HCT116 (cell line): ENCODE results near the gene CCSER1. TPM values are rescaled to one million over a fixed set of nuclear protein-coding genes. Genes with fewer than 3 reads are reported as not detected.

Source experiments
- ATAC-seq: fragments of 200-7000 bp; cut with Tn5 transposase; 2 replicates; pipeline ENCODE4 v1.9.1; 2020; ENCODE audit warnings: mild to moderate bottlenecking, moderate library complexity
- BruUV-seq: library from RNA; stranded (reverse); fragments of 400-500 nt; replicated peaks from 2 replicates; lab custom pipeline; 2021; lab: Mats Ljungman, UMichigan
- CTCF ChIA-PET: fragments of 300-600 bp; sonication (Branson Sonifier 250); formaldehyde crosslinking; loops from one replicate; lab custom pipeline; 2021; ENCODE audit warnings: antibody characterized with exemption; lab: Charles Lee
- POLR2A ChIA-PET: fragments of 300-600, 350-600 bp; sonication (Branson Sonifier 250); formaldehyde crosslinking; loops from one replicate; lab custom pipeline; 2021; ENCODE audit warnings: antibody characterized with exemption; lab: Charles Lee
- RAD21 ChIA-PET, 2 experiments: fragments of 300-600 bp; sonication (Branson Sonifier 250); formaldehyde crosslinking; loops; one replicate each; lab custom pipeline; 2023; ENCODE audit warnings: low total read pairs in 2 of 2; ENCODE audit not compliant: uncharacterized antibody in 2 of 2, unreplicated experiment in 2 of 2, low non-redundant PET in 1 of 2; lab: Charles Lee
- DNase-seq: peaks from one replicate; pipeline ENCODE4 v3.0.0-alpha.2; 2010; ENCODE audit warnings: low read depth, low spot score
- H2AFZ ChIP-seq: fragments of 200-600 bp; shearing (Covaris generic), sonication (generic); 2 replicates; pipeline ENCODE4 v1.6.1; 2017; ENCODE audit warnings: low read depth, mixed run types, mixed read lengths, antibody characterized with exemption, low read length; ENCODE audit not compliant: poor library complexity, severe bottlenecking
- H3K27ac ChIP-seq: 2 replicates; pipeline ENCODE4 v1.5.1; 2012; ENCODE audit warnings: low read depth, low read length
- H3K27me3 ChIP-seq: fragments of 200-600 bp; sonication (generic); 2 replicates; pipeline ENCODE4 v1.6.1; 2016; ENCODE audit warnings: mixed run types, low read length, mixed read lengths; ENCODE audit not compliant: insufficient read depth
- H3K36me3 ChIP-seq, 2 experiments: fragments of 200-500 bp in 1 of 2; fragments of 200-600 bp in 1 of 2; sonication (Bioruptor generic) in 1 of 2; sonication (generic) in 1 of 2; 2 replicates each; pipeline versions ENCODE4 v1.5.1 to v1.6.1; 2014 to 2016; ENCODE audit warnings: low read length in 2 of 2, inconsistent platforms in 1 of 2, mixed read lengths in 1 of 2, mixed run types in 1 of 2; ENCODE audit not compliant: insufficient read depth in 2 of 2, control insufficient read depth in 1 of 2
- H3K4me1 ChIP-seq, 2 experiments: fragments of 200-600 bp in 1 of 2; sonication (generic) in 1 of 2; 2 replicates each; pipeline versions ENCODE4 v1.5.1 to v1.6.1; 2012 to 2017; ENCODE audit warnings: low read length in 2 of 2, inconsistent platforms in 1 of 2, mild to moderate bottlenecking in 1 of 2, mixed read lengths in 1 of 2, mixed run types in 1 of 2, moderate library complexity in 1 of 2; ENCODE audit not compliant: insufficient read depth in 2 of 2, control insufficient read depth in 1 of 2
- H3K4me2 ChIP-seq: fragments of 200-600 bp; sonication (generic); 2 replicates; pipeline ENCODE4 v1.6.1; 2017; ENCODE audit warnings: mixed run types, low read length, mixed read lengths
- H3K4me3 ChIP-seq, 2 experiments: fragments of 200-600 bp in 1 of 2; sonication (generic) in 1 of 2; replicated peaks in 1 of 2; 2 replicates each; pipeline ENCODE4 v1.5.1; 2011 to 2016; ENCODE audit warnings: low read length in 2 of 2, control low read depth in 1 of 2, low read depth in 1 of 2, mild to moderate bottlenecking in 1 of 2, mixed read lengths in 1 of 2, mixed run types in 1 of 2
- H3K79me2 ChIP-seq: fragments of 200-600 bp; sonication (generic); 2 replicates; pipeline ENCODE4 v1.6.1; 2017; ENCODE audit warnings: mild to moderate bottlenecking, mixed run types, low read length, moderate library complexity, mixed read lengths; ENCODE audit not compliant: insufficient read depth
- H3K9ac ChIP-seq: fragments of 200-600 bp; sonication (generic); 2 replicates; pipeline ENCODE4 v1.6.1; 2016; ENCODE audit warnings: low read length, mixed read lengths
- H3K9me2 ChIP-seq: fragments of 200-600 bp; sonication (generic), shearing (Covaris generic); 2 replicates; pipeline ENCODE4 v1.6.1; 2017; ENCODE audit warnings: mixed run types, mild to moderate bottlenecking, moderate library complexity; ENCODE audit not compliant: insufficient read depth
- H3K9me3 ChIP-seq, 2 experiments: fragments of 200-500 bp in 1 of 2; fragments of 200-600 bp in 1 of 2; sonication (Bioruptor generic) in 1 of 2; sonication (generic) in 1 of 2; 2 replicates each; pipeline ENCODE4 v1.6.1; 2014 to 2017; ENCODE audit warnings: low read length in 2 of 2, mixed read lengths in 2 of 2, inconsistent platforms in 1 of 2, low read depth in 1 of 2, mild to moderate bottlenecking in 1 of 2, mixed run types in 1 of 2, moderate library complexity in 1 of 2; ENCODE audit not compliant: control insufficient read depth in 1 of 2, insufficient read depth in 1 of 2
- H4K20me1 ChIP-seq: fragments of 200-600 bp; sonication (generic), shearing (Covaris generic); 2 replicates; pipeline ENCODE4 v1.6.1; 2017; ENCODE audit warnings: mixed run types, mild to moderate bottlenecking, moderate library complexity; ENCODE audit not compliant: insufficient read depth
- ATF3 ChIP-seq: IDR thresholded peaks from 2 replicates; pipeline ENCODE4 v1.6.1; 2012
- CBX3 ChIP-seq: IDR thresholded peaks from 2 replicates; pipeline ENCODE4 v1.6.1; 2012; ENCODE audit warnings: low read depth
- ELF1 ChIP-seq: IDR thresholded peaks from 2 replicates; pipeline ENCODE4 v1.6.1; 2012; ENCODE audit warnings: low read depth, borderline replicate concordance
- EZH2 ChIP-seq: fragments of 200-600 bp; sonication (generic); IDR thresholded peaks from 2 replicates; pipeline ENCODE4 v1.6.1; 2017; ENCODE audit warnings: antibody characterized with exemption, mixed run types
- FOSL1 ChIP-seq: IDR thresholded peaks from 2 replicates; pipeline ENCODE4 v1.6.1; 2012; ENCODE audit warnings: low read depth
- MAX ChIP-seq: IDR thresholded peaks from 2 replicates; pipeline ENCODE4 v1.6.1; 2012
- POLR2A ChIP-seq: IDR thresholded peaks from 2 replicates; pipeline ENCODE4 v1.7.0; 2011; ENCODE audit warnings: borderline replicate concordance; ENCODE audit not compliant: insufficient read depth, insufficient read length; ENCODE audit errors: extremely low read depth
- POLR2AphosphoS5 ChIP-seq: IDR thresholded peaks from 2 replicates; pipeline ENCODE4 v1.6.1; 2011; ENCODE audit warnings: mild to moderate bottlenecking, low read depth, low read length, moderate library complexity
- RAD21 ChIP-seq: IDR thresholded peaks from 2 replicates; pipeline ENCODE4 v1.6.1; 2012; ENCODE audit warnings: low read depth, mild to moderate bottlenecking
- REST ChIP-seq: IDR thresholded peaks from 2 replicates; pipeline ENCODE4 v1.6.1; 2012; ENCODE audit warnings: low read depth
- SIN3A ChIP-seq: IDR thresholded peaks from 2 replicates; pipeline ENCODE4 v1.6.1; 2012; ENCODE audit warnings: low read depth
- SP1 ChIP-seq: IDR thresholded peaks from 2 replicates; pipeline ENCODE4 v1.6.1; 2012; ENCODE audit warnings: low read depth
- TCF7L2 ChIP-seq: IDR thresholded peaks from 2 replicates; pipeline ENCODE4 v1.7.0; 2011; ENCODE audit warnings: borderline replicate concordance, inconsistent platforms; ENCODE audit not compliant: insufficient read depth, insufficient read length; ENCODE audit errors: extremely low read depth
- ZBTB33 ChIP-seq: IDR thresholded peaks from 2 replicates; pipeline ENCODE4 v1.6.1; 2011; ENCODE audit warnings: mild to moderate bottlenecking, low read length, moderate library complexity; ENCODE audit not compliant: insufficient replicate concordance; ENCODE audit errors: extremely low read depth
- ZFX ChIP-seq: fragments of 450-650 bp; IDR thresholded peaks from 2 replicates; pipeline ENCODE4 v1.6.1; 2017
- ZNF274 ChIP-seq: fragments of 200-500 bp; sonication (Bioruptor generic); IDR thresholded peaks from 2 replicates; pipeline ENCODE4 v1.6.1; 2014; ENCODE audit warnings: mild to moderate bottlenecking, low read depth, low read length, inconsistent platforms
- intact Hi-C: fragments of 100-400 bp; cut with micrococcal nuclease; formaldehyde crosslinking; loops from 2 replicates; pipeline ENCODE4 v1.10.0; 2022
- total RNA-seq: library from RNA; stranded (reverse); gene quantifications from one replicate; pipeline ENCODE4 v1.2.1, GENCODE V29; 2021; ENCODE audit not compliant: unreplicated experiment

The CCSER1 gene
- total RNA-seq, 1 experiment from 2014 or later = 6.7 TPM

GRCh38 chr4:90148574-90149148, 21.5 kb downstream of the CCSER1 start:
- H3K36me3 ChIP-seq = no peaks in the 10 kb centered on the region
- intact Hi-C loops = no loop called here
- H4K20me1 ChIP-seq = no peaks in the 10 kb centered on the region
- DNase-seq = no peak
- no peak for TF ChIP-seq ATF3
- no peak for TF ChIP-seq POLR2AphosphoS5
- no peak for TF ChIP-seq ZBTB33
- TF ChIP-seq ELF1 = no peak
- no peak for TF ChIP-seq REST
- TF ChIP-seq CBX3 = no peak
- no peak for TF ChIP-seq FOSL1
- no peak for TF ChIP-seq POLR2A
- TF ChIP-seq MAX = no peak
- TF ChIP-seq ZFX = no peak
- no peak for TF ChIP-seq SP1
- TF ChIP-seq EZH2 = no peak
- TF ChIP-seq ZNF274 = no peak
- TF ChIP-seq RAD21 = no peak
- no peak for TF ChIP-seq TCF7L2
- no peak for TF ChIP-seq SIN3A
- no peak overlapping the region for H3K9ac ChIP-seq
- H3K9me3 ChIP-seq = no peaks in the 10 kb centered on the region
- ChIA-PET RAD21 (no interaction called here), POLR2A (no interaction called here), CTCF (no interaction called here)
- H3K79me2 ChIP-seq = no peaks in the 10 kb centered on the region
- H2AFZ ChIP-seq = no peak overlapping the region
- no peak overlapping the region for H3K4me2 ChIP-seq
- H3K27ac ChIP-seq = no peak overlapping the region
- no TSS peak for BruUV-seq
- no peak for ATAC-seq
- H3K9me2 ChIP-seq = no peaks in the 10 kb centered on the region
- H3K27me3 ChIP-seq = no peaks in the 10 kb centered on the region
- H3K4me3 ChIP-seq = no peak overlapping the region
- H3K4me1 ChIP-seq = no peaks in the 10 kb centered on the region
